Esophagus squamous epithelium (tissue), 4 donors: Measurements from ENCODE around the gene FRMPD2.

Source experiments
- CTCF ChIP-seq, 6 experiments: fragments of 450-650 bp in 4 of 6; fragments of 200-600 bp in 2 of 6; sonication (generic) in 2 of 6; IDR thresholded peaks; one replicate each; pipeline ENCODE4 v1.5.1; 2016 to 2019; ENCODE audit warnings: antibody characterized with exemption in 6 of 6, mild to moderate bottlenecking in 4 of 6, moderate library complexity in 4 of 6
- POLR2A ChIP-seq, 4 donors: fragments of 450-650 bp; IDR thresholded peaks; one replicate each; pipeline ENCODE4 v1.6.1; 2017; ENCODE audit warnings: antibody characterized with exemption in 4 of 4, mild to moderate bottlenecking in 4 of 4, moderate library complexity in 3 of 4

- TF ChIP-seq CTCF (IDR thresholded peaks at IDR 0.05), result no peak
- no peak for TF ChIP-seq POLR2A (IDR thresholded peaks at IDR 0.05)
Observed at GRCh38 chr10:48216744-48217143, 57.8 kb downstream of the FRMPD2 start.
